Mesodermal cell (in vitro differentiated cells): ENCODE data around the gene DAG1.

Source experiments
- H3K27ac ChIP-seq: 2 replicates; pipeline ENCODE4 v1.7.0; 2013; ENCODE audit warnings: mild to moderate bottlenecking, low read depth, low read length, moderate library complexity; ENCODE audit not compliant: severe bottlenecking
- H3K36me3 ChIP-seq: 2 replicates; pipeline ENCODE4 v1.7.1; 2013; ENCODE audit warnings: mild to moderate bottlenecking, low read length, moderate library complexity; ENCODE audit not compliant: control insufficient read depth, insufficient read depth
- H3K4me1 ChIP-seq: one replicate; pipeline ENCODE4 v1.7.1; 2013; ENCODE audit warnings: mild to moderate bottlenecking, low read length; ENCODE audit not compliant: insufficient read depth, control insufficient read depth, poor library complexity, severe bottlenecking
- H3K4me3 ChIP-seq: 2 replicates; pipeline ENCODE4 v1.7.0; 2013; ENCODE audit warnings: low read length, control low read depth, mild to moderate bottlenecking; ENCODE audit not compliant: insufficient read depth, poor library complexity, severe bottlenecking; ENCODE audit errors: extremely low read depth
- H3K9me3 ChIP-seq: 2 replicates; pipeline ENCODE4 v1.7.1; 2013; ENCODE audit warnings: mild to moderate bottlenecking, low read length, moderate library complexity; ENCODE audit not compliant: control insufficient read depth
- WGBS, 2 experiments: methylation state at CpG; one replicate each; pipeline ENCODE4 v1.1.5; 2013; ENCODE audit warnings: missing lambda C conversion rate in 2 of 2; ENCODE audit not compliant: insufficient coverage in 2 of 2; 5-methylcytosine and 5-hydroxymethylcytosine counted together

Gene DAG1

GRCh38 chr3:49454898-49455681, 15.0 kb upstream of the DAG1 start:
- no peaks in the 10 kb centered on the region for H3K36me3 ChIP-seq
- 89 to 94% methylated on average over 2 to 3 of the region's 3 CpGs for WGBS, 2 experiments
- H3K27ac ChIP-seq: no peak overlapping the region
- H3K4me1 ChIP-seq: peaks cover 26% of the 10 kb centered on the region
- H3K9me3 ChIP-seq: no peaks in the 10 kb centered on the region
- H3K4me3 ChIP-seq: no peak overlapping the region

GRCh38 chr3:49456466-49456865, 13.6 kb upstream of the DAG1 start:
- H3K4me3 ChIP-seq: no peak overlapping the region
- 100% methylated on average over 3 of the region's 3 CpGs; no CpG with 5 or more reads in 1 of the 2 experiments for WGBS, 2 experiments
- no peak overlapping the region for H3K27ac ChIP-seq
- no peaks in the 10 kb centered on the region for H3K9me3 ChIP-seq
- peaks cover 40% of the 10 kb centered on the region for H3K4me1 ChIP-seq
- H3K36me3 ChIP-seq: no peaks in the 10 kb centered on the region

GRCh38 chr3:49460188-49460890, 9.7 kb upstream of the DAG1 start:
- Histone ChIP-seq H3K4me3 (no peak overlapping the region), H3K4me1 (peaks cover 53% of the 10 kb centered on the region), H3K27ac (peak overlapping the region; percentile 91), H3K9me3 (no peaks in the 10 kb centered on the region), H3K36me3 (no peaks in the 10 kb centered on the region)
- WGBS, 2 experiments: 93 to 100% methylated on average over 2 of the region's 2 CpGs

- H3K36me3 ChIP-seq: no peaks in the 10 kb centered on the region
- H3K4me1 ChIP-seq: peaks cover 56% of the 10 kb centered on the region
- H3K4me3 ChIP-seq: no peak overlapping the region
- 78 to 89% methylated on average over 4 of the region's 4 CpGs for WGBS, 2 experiments
- H3K27ac ChIP-seq: peak overlapping the region; percentile 91
- H3K9me3 ChIP-seq: no peaks in the 10 kb centered on the region
Measured at GRCh38 chr3:49460956-49461355, 9.1 kb upstream of the DAG1 start.

- no peaks in the 10 kb centered on the region for H3K36me3 ChIP-seq
- H3K27ac ChIP-seq: peak overlapping the region; percentile 91
- no peaks in the 10 kb centered on the region for H3K9me3 ChIP-seq
- 0% methylated on average over 1 of the region's 1 CpG for WGBS, 2 experiments
- H3K4me1 ChIP-seq: peaks cover 61% of the 10 kb centered on the region
- no peak overlapping the region for H3K4me3 ChIP-seq
Measured at GRCh38 chr3:49461443-49462171, 8.5 kb upstream of the DAG1 start.

DNA sequence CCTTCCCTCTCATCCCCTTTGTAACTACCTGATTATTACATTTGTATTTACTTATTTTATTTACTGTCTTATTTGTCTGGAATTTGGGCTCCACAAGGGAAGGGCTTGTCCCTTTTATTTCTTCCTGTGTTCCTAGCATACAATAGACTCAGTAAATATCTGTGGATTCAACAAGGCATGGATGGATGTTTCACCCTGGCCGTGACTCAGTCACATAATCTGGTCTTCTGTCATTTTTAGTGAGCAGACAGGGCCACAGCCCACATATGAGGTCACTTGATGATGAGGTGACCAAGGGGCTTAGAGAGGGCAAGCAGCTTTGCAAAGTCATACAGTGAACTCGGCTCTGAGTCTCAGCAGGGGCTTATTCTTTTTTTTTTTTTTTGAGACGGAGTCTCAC, 7.8 kb upstream of the DAG1 start:
- Histone ChIP-seq H3K9me3 (no peaks in the 10 kb centered on the region), H3K4me1 (peaks cover 64% of the 10 kb centered on the region), H3K27ac (peak overlapping the region; percentile 91), H3K4me3 (no peak overlapping the region), H3K36me3 (no peaks in the 10 kb centered on the region)
- WGBS, 2 experiments: 56 to 62% methylated on average over 1 to 2 of the region's 3 CpGs

- Histone ChIP-seq H3K9me3 (no peaks in the 10 kb centered on the region), H3K4me3 (no peak overlapping the region), H3K27ac (peak overlapping the region; percentile 86), H3K4me1 (peaks cover 55% of the 10 kb centered on the region), H3K36me3 (no peaks in the 10 kb centered on the region)
- 69 to 89% methylated on average over 7 to 8 of the region's 18 CpGs for WGBS, 2 experiments
Measured at GRCh38 chr3:49465270-49466034, 4.6 kb upstream of the DAG1 start.

DNA sequence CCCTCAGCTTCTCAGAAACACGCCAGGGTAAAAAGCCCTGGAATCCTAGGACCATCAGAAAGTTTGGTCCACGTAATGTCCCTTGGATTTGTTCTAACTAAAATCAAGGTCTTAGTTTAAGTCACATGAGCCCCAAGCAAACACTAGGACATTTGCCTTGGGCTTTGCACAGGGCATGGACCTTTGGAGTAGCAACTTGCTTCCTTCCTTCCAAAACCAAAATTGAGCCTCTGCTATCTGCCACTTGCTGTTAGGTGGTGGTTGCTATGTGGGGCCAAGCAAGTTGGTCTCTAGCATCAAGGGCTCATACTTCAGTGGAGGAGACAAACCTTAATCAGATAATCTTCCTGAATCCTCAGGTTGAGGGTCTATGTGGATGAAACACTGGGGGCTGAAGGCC, 4.0 kb upstream of the DAG1 start:
- Histone ChIP-seq H3K9me3 (no peaks in the 10 kb centered on the region), H3K4me3 (no peak overlapping the region), H3K36me3 (no peaks in the 10 kb centered on the region), H3K27ac (peak overlapping the region; percentile 86), H3K4me1 (peaks cover 48% of the 10 kb centered on the region)
- WGBS, 2 experiments: 94 to 100% methylated on average over 2 of the region's 2 CpGs

DNA sequence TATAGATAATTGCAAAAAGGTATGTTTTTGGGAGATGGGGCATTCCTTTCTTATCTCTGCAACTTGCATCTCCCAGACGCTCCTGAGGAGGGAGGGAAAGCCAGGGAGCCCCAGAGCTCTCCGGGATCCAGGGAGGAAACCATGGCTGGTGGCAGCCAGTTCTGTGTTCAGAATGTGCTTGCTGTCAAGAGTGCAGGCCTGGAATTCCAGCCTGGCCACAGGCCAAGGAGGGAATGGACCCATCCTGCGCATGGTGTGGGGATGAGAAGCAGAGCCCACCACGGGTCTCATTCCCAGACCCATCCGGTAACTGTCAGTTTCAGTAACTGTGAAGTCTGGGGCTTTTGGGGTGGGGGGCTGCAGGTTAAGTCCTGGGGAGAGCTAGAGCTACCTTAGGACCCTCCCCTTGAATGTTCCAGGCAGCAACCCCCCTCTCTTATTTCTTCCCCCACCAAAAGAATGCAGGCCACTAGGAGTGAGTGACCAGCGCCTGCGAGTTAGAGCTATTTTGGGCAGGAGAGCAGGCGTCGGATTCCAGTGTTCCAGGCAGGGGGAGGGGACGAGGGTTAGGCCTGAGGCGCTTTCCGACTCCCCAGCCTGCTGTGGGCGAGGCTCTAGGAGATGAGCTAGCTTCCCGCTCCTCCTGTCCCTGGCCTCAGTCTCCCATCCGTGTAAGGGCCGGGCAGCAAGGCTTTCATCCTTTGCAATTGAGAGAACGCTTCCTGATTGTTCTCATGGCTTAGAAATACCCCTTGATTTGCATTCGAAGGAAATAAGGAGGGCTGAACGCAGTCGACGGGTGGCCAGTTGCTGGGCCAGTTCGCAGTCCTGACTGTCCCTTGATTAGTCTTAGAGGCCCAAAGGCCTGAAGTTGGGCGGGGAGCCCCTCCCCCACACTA, 781 bp upstream of the DAG1 start:
- 1 to 4% methylated on average over 21 to 22 of the region's 23 CpGs for WGBS, 2 experiments
- Histone ChIP-seq H3K4me3 (peak overlapping the region; percentile 92), H3K36me3 (peaks cover 3% of the 10 kb centered on the region), H3K27ac (peak overlapping the region; percentile 99), H3K4me1 (peaks cover 38% of the 10 kb centered on the region), H3K9me3 (no peaks in the 10 kb centered on the region)
